Left renal pelvis (tissue), 4 donors: Measurements from ENCODE around the gene ADAMTS17. TPM values are rescaled to one million over a fixed set of nuclear protein-coding genes. Genes with fewer than 3 reads are reported as not detected.

ENCODE experiments used
- DNase-seq, 4 donors: peaks; one replicate each; pipeline ENCODE4 v3.0.0-alpha.2; 2013; ENCODE audit warnings: low read depth in 4 of 4, low spot score in 3 of 4
- polyA plus RNA-seq, 4 donors: library from polyadenylated mRNA; unstranded; fragments of 120-200 nt; gene quantifications; one replicate each; pipeline ENCODE4 v1.2.1, GENCODE V29; 2013; ENCODE audit not compliant: insufficient read length in 4 of 4

Gene ADAMTS17
- polyA plus RNA-seq, 4 donors: 1.5 to 6.3 (median 2.0) TPM

DNA sequence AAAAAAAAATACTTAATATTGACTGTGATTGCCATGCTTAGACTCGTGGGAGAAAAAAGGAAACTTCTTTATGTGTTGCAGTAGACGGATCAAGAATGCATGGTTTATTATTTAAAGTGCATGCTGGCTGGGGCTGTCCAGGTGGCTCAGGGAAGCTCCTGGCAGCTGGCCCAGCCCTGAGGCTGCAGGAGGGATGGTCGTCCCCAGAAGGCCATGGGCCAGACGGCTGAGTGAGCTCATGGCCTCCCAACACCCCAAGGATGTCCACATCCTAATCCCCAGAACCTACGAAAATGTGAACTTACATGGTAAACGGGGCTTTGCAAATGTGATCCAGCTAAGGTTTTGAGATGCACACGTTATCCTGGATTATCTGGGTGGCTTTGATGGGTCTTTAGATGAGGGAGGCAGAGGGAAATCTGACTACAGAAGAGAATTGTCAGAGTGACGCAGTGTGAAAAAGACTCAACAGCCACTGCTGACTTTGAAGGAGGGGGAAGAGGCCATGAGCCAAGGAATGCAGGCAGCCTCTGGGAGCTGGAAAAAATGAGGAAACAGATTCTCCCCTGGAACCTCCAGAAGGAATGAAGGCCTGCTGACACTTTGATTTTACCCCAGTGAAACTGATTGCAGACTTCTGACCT lies 29.8 kb downstream of the ADAMTS17 start:
- no peak for DNase-seq

GRCh38 chr15:100311154-100311625 lies 30.6 kb downstream of the ADAMTS17 start:
- DNase-seq: no peak

DNA sequence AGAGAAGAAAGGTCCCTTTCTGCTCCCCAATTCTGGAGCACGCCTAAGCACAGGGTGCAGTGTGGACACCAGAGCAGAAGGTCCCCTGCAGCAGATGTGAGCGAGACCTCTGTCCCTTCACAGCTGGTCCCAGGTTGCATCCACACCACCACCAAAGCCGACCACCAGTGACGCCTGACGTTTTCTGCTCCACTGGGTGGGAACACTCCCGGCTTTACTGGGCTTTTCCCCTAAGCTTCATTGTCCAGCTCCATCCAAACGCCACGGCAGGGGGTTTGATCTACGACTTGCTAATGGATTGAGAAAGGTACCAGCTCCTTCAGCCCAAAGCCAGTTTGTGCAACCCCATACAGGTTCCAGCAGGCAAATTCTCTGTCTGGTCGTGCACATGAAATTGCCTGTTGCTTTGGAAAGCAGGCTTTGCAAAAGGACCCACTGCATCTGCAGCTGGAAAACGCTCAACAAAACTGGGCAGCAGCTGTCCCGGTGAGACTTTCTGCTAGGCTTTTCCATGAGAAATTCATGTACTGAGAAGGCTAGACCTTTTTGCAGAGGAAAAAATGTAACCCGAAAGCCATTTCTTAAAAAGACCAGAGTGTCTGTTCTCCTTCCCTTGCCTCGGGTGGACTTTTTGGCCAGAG lies 31.1 kb downstream of the ADAMTS17 start:
- DNase-seq: no peak

GRCh38 chr15:100310041-100310405 lies 31.8 kb downstream of the ADAMTS17 start:
- DNase-seq: no peak

GRCh38 chr15:100309109-100310040 lies 32.4 kb downstream of the ADAMTS17 start:
- DNase-seq: no peak

DNA sequence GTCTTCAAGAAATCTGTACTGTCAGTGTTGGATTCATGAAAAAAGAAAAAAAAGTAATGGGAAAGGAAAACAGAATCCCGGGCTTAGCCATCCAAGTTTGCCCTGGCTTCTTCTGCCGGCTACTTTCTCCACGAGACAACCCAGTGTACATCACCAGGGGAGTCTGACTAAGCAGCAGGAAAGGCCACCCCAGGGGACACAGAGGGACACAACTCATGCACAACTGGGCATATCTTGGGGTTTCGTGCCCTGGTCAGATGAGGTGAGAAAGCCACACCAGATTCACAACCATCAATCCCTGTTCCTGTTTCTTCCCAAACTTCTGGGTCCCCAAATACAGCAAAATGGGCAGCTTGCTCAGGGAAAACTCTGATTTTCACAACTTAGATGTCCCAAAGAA lies 33.2 kb downstream of the ADAMTS17 start:
- no peak for DNase-seq

GRCh38 chr15:100308213-100308600 lies 33.6 kb downstream of the ADAMTS17 start:
- no peak for DNase-seq

DNA sequence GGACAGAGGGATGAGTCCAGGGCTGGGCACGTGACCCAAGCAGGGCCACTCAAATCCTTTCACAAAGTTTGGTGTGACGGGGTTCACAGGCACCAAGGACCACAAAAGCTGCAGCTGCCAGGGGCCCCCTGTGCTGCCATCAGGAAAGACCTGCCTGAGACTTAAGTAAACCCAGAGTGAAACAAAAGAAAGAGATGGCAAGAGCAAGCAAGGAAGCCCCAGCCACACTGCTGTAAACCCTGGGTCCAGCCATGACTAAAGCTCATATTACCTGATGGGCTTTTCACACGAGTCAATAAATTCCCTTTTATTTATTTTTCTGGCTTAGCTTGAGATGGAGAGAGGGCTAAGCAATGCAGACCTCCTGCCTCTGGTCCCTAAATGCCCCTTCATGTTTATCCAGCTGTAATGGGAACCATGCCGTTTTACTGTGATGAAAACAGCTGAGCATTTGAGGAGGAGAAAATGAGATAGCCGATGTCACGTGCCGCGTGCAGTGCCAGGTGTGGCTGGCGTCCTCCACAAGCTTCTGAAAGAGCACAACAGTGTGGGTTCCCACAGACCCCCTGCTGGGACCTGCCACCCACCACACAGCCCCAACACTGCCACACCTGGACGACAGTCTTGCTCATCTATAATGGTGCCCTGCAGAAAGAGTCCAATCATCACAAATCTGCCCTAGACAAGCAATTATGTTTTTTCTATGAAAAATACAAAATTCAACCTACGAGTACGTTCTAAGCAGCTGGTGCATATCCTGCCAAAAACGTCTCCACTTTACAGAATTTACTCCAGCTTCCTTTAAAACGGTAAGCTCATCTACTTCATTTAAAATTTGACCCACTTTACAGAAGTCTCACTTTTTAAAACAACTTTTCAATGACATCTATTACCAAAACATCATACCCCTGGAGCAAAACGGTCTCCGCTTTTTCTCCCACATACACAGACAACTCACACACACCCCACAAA lies 34.2 kb downstream of the ADAMTS17 start:
- no peak for DNase-seq

DNA sequence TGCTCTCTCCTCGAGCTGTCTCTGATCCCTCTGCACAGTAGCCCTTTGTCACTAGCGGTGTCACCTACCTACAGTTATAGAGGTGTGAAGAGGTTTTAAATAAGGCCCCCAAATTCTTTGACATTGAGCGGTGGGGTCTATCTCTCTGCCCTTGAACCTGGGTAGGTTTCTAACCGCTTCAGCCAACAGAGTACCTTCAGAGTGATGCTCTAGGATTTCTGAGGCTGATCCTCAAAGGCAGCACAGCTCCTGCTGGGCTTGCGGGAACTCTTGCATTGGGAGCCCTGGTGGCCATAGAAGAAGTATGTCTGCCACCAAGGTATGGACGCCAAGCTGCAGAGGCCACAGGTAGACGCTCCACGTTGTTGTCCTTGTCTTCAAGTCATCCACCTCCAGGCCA lies 35.7 kb downstream of the ADAMTS17 start:
- DNase-seq: no peak

DNA sequence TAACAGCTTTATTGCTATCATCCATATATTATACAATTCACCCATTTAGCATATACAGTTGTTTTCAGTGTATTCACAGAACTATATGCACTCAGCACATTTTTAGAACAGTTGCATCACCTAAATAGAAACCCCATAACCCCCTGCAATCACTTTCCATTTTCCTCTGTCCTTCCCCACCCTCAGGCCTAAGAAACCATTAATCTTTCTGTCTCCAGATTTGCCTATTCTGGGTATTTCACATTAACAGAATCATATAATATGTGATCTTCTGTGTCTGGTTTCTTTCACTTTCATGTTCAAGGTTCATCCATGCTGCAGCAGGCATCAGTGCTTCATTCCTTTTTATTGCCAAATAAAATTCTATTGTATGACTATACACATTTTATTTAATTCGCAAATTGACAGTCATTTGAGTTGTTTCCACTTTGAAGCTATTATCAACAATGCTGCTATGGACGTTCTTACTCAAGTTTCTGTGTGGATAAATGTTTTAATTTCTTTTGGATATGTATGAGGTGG lies 39.8 kb downstream of the ADAMTS17 start:
- no peak for DNase-seq

- DNase-seq: no peak
Observed at GRCh38 chr15:100298257-100298656, 43.5 kb downstream of the ADAMTS17 start.

DNA sequence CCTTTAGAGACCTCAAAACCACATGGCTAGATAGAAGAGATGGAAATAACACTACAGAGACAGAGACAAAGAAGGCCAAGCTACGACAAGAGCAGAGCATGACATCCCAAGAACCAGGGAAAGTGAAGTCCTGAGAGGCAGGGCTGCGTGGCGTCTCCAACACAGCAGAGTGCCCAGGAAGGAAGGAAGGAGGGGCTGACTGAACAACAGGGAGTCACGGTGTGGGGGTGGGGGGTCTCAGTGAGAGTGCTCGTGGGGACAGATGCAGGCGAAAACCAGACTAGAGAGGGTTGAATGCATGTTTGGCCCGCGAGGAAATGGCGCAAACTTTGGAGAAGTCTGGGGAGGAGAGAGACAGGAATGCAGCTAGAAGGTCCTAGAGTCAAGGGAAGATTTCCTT lies 44.0 kb downstream of the ADAMTS17 start:
- DNase-seq: no peak

DNA sequence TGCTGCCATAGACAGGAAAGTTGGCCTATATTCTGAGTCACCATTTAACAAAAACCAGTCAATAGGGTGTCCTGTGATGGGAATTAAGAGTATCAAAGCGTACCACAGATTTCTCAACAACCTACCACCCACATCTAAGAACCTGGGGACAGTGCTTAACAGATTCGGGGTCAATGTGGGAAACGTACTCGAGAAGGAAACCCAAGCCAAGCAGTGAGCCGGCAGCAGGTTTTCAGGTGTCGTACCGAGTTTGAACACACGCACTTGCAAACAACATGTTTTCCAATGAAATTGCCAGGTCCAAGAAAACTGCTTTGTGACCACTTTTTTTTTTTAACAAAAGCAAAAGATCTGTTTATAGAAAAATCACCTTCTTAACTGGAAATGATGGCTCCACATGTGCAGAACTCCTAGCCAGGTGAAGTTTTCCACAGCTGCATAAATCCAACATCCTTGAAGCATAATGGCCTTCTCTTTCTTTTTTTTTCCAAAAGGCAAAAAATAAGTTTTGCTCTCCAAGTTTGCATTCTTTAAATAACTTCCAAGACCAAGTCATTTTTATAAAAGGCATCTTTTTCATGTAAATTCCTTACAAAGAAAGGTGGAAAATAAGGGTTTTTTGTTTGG lies 45.7 kb downstream of the ADAMTS17 start:
- no peak for DNase-seq

- DNase-seq: no peak
Observed at GRCh38 chr15:100292010-100292409, 49.8 kb downstream of the ADAMTS17 start.

DNA sequence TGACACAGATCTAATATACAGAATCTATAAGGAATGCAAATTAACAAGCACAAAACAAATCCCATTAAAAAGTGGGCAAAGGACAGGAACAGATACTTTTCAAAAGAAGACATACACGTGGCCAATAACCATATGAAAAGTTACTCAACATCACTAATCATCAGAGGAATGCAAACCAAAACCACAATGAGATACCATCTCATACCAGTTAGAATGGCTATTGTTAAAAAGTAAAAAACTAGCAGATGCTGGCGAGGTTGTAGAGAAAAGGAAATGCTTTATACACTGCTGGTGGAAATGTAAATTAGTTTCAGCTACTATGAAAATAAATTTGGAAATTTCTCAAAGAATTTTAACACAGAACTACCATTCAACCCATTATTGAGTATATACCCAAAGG lies 50.7 kb downstream of the ADAMTS17 start:
- DNase-seq: no peak

DNA sequence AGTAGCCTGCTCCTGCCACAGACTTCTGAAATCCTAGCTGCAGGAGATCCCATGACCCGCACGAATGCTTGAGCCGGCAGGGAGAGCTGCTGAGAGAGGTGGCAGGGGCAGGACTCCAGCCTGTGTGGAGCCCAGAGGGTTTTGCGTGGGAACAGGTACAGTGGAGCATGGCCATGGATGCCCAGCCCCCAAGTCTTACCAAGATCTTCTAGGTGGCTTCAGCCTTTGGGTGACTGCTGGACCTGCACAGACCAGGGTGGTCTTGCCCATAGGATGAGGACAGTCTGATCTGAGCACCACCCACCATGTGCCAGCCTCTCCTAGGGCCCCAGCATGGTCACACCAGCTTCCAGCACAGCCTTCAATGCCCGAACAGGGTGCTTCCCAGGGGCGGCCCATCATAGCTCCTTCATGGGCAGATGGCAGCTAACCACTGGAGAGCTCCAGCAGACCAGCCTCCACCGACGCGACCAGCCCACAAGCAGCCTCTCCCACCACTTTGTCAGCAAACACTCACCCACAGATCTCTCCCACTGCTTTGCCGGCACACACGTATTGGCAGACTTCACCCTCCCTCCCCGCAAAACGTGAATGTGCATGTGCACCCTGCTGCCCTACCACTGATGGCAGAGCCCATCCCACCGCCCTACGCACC lies 56.0 kb downstream of the ADAMTS17 start:
- DNase-seq: no peak

DNA sequence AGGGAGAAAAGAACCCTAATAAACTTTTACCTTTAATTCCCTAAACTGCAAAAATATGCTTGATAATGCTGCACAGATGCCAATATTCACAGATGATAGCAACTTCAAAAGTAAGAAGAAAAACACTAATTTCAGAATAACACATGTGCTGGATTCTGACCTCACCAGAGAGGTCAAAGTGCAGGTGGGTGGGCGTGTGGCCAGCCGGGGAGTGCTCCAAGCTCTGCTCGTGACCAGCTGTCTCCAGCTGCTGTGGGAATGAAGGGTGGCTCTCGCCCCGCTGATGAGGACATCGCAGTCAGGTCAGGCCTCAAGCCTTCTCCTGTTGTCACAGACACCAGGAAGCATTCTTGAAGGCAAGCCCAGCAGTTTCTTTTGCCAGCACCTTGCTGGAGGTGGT lies 57.1 kb downstream of the ADAMTS17 start:
- peak in 3 of 4 donors; percentile 8 to 19 (median 11) for DNase-seq

GRCh38 chr15:100284191-100284590 lies 57.6 kb downstream of the ADAMTS17 start:
- no peak for DNase-seq
